NCI-H774 (cell line): ENCODE measurements around the gene PKN1.

ENCODE experiments used
- DNase-seq: peaks from one replicate; lab custom pipeline; 2025; lab: John Stamatoyannopoulos, UW

Gene PKN1

GRCh38 chr19:14515501-14516047 is 82.5 kb downstream of the PKN1 start:
- no peak for DNase-seq

- no peak for DNase-seq
Observed at GRCh38 chr19:14516048-14516534, 83.0 kb downstream of the PKN1 start.

GRCh38 chr19:14516746-14517438 is 83.8 kb downstream of the PKN1 start:
- DNase-seq = no peak

- DNase-seq = no peak
Observed at GRCh38 chr19:14517446-14517839, 84.3 kb downstream of the PKN1 start.

- DNase-seq = peak; percentile 54
Observed at GRCh38 chr19:14517840-14518505, 84.9 kb downstream of the PKN1 start, which contains the start of gene DNAJB1. TSS of gene DNAJB1 (minus strand) at chr19:14518397. CDS start at chr19:14518349, 48 bp downstream.

GRCh38 chr19:14519245-14519859 is 86.2 kb downstream of the PKN1 start:
- no peak for DNase-seq

- DNase-seq = no peak
Observed at GRCh38 chr19:14519860-14520407, 86.8 kb downstream of the PKN1 start.

GRCh38 chr19:14520543-14520942 is 87.4 kb downstream of the PKN1 start:
- DNase-seq = no peak
